Measurements from ENCODE around the gene CEMIP.

- TF ChIP-seq, protein P1, sequence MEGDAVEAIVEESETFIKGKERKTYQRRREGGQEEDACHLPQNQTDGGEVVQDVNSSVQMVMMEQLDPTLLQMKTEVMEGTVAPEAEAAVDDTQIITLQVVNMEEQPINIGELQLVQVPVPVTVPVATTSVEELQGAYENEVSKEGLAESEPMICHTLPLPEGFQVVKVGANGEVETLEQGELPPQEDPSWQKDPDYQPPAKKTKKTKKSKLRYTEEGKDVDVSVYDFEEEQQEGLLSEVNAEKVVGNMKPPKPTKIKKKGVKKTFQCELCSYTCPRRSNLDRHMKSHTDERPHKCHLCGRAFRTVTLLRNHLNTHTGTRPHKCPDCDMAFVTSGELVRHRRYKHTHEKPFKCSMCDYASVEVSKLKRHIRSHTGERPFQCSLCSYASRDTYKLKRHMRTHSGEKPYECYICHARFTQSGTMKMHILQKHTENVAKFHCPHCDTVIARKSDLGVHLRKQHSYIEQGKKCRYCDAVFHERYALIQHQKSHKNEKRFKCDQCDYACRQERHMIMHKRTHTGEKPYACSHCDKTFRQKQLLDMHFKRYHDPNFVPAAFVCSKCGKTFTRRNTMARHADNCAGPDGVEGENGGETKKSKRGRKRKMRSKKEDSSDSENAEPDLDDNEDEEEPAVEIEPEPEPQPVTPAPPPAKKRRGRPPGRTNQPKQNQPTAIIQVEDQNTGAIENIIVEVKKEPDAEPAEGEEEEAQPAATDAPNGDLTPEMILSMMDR (IDR thresholded peaks at IDR 0.05): no peak
- no peak for TF ChIP-seq POLR2A (IDR thresholded peaks at IDR 0.05)
Observed at GRCh38 chr15:80997692-80998091, 218.5 kb downstream of the CEMIP start.

Data from lower leg skin (tissue), 3 donors.